ENCODE results near the gene SLU7.

Gene SLU7

GRCh38 chr5:160419458-160420330 lies 813 bp upstream of the SLU7 start:
- no peak for DNase-seq (ENCODE audit: low read depth)

GRCh38 chr5:160399402-160400353 lies 19.2 kb downstream of the SLU7 start, which contains the start of gene FAM200C:
Gene FAM200C, minus strand, starts transcription at chr5:160400054. Its CDS starts 4,564 bp downstream, at chr5:160395490.
- DNase-seq (ENCODE audit: low read depth): peak; percentile 37

DNA sequence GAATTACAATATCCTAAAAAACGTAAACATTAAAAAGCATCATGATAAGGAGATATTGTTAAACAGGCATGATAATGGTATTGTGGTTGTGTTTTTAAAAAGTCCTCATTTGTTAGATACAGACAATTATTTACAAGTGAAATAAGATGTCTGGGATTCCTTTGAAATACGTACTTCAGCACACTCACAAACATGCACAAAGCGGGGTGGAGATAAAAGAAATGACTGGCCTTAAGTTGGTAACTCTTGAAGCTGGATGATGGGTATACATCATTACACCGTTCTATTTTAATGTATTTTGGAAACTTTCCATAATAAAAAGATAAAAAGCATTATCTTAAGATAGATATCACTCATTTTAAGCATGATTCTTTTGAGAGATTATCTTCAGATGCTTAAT lies 20.1 kb downstream of the SLU7 start:
- DNase-seq (ENCODE audit: low read depth): no peak

DNA sequence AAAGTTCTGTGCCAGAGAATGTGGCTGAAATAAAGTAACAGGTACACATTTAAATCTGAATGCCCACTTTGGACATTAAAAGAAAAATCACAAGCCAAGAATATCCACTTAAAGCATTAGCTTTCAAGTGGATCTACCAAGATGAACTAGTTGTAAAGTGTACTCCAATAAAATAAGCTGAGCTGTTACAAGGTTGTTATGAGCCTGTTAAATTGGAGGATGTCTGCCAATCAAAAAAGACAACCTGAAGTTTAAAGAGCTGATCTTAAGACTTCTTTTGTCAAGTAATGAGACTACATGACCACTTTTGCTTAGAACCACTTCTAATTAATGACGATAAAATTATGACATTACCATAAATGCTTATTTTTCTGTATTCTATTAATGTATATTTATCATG lies 21.4 kb downstream of the SLU7 start:
- no peak for DNase-seq (ENCODE audit: low read depth)

GRCh38 chr5:160395111-160395510 lies 23.8 kb downstream of the SLU7 start:
- no peak for DNase-seq (ENCODE audit: low read depth)

GRCh38 chr5:160390787-160391696 lies 27.8 kb downstream of the SLU7 start:
- DNase-seq (ENCODE audit: low read depth): no peak

GRCh38 chr5:160387445-160387844 lies 31.4 kb downstream of the SLU7 start:
- no peak for DNase-seq (ENCODE audit: low read depth)

GRCh38 chr5:160385496-160385895 lies 33.4 kb downstream of the SLU7 start:
- no peak for DNase-seq (ENCODE audit: low read depth)

DNA sequence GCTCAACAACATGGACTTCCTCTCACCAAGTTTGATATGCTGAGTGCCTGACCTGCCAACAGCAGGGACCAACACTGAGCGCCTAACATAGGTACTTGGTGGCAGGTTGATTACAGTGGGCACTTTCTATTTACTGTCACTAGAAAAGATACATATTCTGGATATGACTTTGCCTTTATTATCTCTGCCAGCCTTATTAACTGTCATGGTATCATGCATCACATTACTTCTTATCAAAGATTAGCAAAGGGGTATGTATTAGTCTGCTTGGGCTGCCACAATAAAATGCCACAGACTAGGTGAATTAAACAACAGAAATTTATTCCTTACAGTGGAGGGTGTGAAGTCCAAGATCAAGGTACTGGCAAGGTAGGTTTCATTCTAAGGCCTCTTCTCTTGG lies 34.2 kb downstream of the SLU7 start:
- no peak for DNase-seq (ENCODE audit: low read depth)

- DNase-seq (ENCODE audit: low read depth): no peak
Measured at GRCh38 chr5:160382346-160382745, 36.5 kb downstream of the SLU7 start.

- no peak for DNase-seq (ENCODE audit: low read depth)
Measured at GRCh38 chr5:160380041-160380440, 38.8 kb downstream of the SLU7 start.

DNA sequence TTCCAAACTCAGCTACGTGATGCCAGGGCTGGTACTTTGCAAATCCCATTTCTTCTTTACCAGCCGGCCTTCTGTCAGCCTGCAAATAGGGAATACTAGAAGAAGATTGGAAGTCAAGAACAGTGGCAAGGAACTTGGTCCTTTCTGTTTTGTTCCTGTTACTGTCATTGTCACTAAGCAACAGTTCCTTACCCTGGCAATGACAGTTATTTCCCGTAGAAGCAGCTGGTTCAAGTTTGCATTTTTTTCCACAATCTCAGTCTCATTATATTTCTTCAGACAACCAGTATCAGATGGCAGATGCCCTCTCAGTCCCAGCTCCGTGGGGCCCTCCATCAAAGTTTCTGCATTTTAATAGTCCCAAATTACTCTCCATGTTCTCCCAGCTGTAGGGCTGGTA lies 39.4 kb downstream of the SLU7 start:
- no peak for DNase-seq (ENCODE audit: low read depth)

DNA sequence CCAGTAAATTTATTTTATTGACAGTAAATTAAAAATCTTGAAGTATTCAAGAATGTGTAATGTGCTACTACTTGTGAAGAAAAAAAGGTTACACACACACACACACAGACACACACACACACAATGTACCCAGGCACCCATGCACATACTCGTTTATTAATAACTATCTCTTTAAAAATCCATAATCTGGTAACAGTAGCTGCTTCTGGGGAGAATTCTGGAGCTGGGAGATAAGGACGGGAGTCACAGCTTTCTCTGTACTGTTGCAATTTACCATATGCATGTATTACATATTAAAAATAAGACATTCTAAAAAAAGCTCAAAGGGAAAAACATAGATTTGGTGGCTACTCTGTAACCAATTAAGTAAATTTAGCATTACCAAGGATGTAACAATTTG lies 40.6 kb downstream of the SLU7 start:
- DNase-seq (ENCODE audit: low read depth): no peak

DNA sequence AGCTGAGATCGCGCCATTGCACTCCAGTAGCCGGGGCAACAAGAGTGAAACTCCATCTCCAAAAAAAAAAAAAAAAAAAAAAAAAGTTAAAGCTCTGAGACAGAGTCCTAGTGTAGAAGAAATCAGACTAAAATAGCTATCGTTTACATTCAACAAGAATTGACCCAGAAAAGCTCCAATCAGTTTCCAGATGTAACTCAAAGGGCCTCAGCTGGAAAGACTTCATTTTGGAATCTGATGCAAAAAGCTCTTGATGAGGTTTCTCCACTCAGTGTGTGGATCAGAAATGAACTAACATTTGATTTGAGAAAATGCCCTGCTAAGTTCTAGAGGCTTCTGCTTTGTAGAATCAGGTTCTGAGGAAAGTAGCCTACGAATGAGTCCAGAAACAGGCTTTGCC lies 41.2 kb downstream of the SLU7 start:
- no peak for DNase-seq (ENCODE audit: low read depth)

DNA sequence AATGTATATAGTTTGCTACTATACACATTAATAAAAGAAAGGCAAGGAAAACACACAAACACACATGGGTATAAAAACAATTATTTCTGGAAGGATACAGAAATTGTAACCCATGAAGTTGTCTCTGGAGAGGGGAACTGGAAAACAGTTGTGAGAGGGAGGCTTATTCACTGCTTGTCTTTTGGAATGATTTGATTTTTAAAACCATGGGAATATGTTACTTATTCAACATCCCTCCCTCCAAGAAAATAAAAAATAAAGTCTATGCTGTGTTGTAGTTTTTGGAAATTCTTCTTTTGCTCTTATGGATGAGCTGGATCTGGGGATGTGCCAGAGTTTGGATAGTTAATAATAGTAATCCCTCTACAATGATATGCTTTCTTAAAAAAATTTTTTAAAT lies 42.5 kb downstream of the SLU7 start:
- DNase-seq (ENCODE audit: low read depth): no peak

DNA sequence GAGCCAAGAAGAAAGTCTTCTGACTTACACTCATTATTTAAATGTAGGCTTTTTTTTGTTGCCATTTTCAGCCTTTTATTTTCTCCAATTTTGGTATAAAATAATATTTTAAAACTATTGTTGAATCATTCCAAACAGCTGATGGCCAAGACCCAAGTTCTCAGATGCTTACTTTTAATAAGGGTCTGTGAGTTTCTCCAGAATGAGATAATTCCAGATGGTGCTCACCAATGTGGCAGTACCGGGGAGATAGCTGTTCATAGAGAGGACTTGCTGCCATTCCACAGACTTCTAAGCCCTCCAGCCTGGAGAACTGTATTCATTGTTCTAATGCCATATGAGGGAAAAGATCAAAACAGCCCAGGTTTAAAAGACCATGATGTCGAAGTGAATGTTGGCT lies 43.2 kb downstream of the SLU7 start:
- no peak for DNase-seq (ENCODE audit: low read depth)

GRCh38 chr5:160375166-160375565 lies 43.7 kb downstream of the SLU7 start:
- DNase-seq (ENCODE audit: low read depth): no peak

DNA sequence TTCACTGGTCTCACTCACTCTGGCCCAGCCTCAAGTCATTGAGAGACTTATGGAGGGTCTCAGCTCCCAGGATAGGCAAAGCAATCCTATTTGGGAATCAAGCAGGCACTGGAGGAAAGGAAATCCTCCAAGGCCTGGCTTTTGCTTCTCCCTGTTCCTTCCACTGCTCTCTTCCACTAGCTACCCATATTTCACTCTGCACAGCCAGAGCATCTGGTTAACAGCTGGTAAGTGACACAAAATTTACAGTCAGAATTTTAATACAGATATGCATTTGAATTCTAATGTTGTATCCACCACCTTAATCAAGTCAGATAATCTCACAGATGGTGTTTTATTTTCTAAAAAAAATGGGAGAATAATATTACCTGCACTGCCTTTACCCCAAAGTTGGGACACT lies 47.6 kb downstream of the SLU7 start:
- DNase-seq (ENCODE audit: low read depth): no peak

DNA sequence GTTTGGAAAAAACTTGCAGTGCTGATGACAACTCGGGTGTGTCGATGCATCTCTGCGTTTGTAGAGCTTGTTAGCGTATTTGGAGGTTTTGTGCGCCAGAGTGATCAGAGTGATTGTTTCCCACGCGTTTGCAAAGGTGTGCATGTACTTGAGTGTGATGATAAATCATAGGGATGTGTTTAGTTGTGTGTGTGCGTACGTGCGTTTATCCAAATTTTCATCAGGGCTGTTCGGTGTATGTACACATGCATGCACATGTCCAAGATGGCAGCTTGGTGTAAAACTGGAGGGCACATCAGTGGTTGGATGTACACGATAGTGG lies 48.2 kb downstream of the SLU7 start:
- no peak for DNase-seq (ENCODE audit: low read depth)

GRCh38 chr5:160369990-160370712 lies 48.7 kb downstream of the SLU7 start, which contains the start of gene C1QTNF2:
Gene C1QTNF2, minus strand, starts transcription at chr5:160370626. Its CDS starts 15,615 bp downstream, at chr5:160355011.
- DNase-seq (ENCODE audit: low read depth): no peak

DNA sequence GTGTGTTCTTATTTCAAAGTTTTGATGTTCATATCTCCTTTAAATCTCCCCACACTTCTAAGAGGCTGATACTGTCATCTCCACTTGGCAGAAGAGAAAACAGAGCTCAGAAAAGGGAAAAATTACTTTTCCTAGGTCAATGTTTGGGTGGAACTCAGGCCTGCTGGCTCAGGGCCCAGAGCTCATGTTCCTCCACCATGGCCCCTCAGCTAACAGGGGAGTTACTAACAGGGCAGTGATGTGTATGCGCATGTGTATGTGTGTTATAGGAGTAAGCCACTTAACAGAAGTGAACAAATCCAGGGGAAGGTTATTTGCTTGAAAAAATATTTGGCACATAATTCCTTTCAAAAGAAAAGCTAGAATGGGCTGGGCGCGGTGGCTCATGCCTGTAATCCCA lies 51.0 kb downstream of the SLU7 start:
- DNase-seq (ENCODE audit: low read depth): no peak
